KMS-11 (cell line): Measurements from ENCODE around the gene TEF.

Source experiments
- H2AFZ ChIP-seq: fragments of 200-600 bp; sonication (generic); 2 replicates; pipeline ENCODE4 v1.6.1; 2016; ENCODE audit warnings: antibody characterized with exemption, mixed run types, low read depth
- H3K27ac ChIP-seq: fragments of 200-600 bp; sonication (generic); 2 replicates; pipeline ENCODE4 v1.6.1; 2016; ENCODE audit warnings: mild to moderate bottlenecking, mixed run types
- H3K27me3 ChIP-seq: fragments of 200-600 bp; sonication (generic); 2 replicates; pipeline ENCODE4 v1.6.1; 2017; ENCODE audit warnings: mild to moderate bottlenecking, low read depth, mixed run types, moderate library complexity; ENCODE audit not compliant: insufficient read depth
- H3K36me3 ChIP-seq: fragments of 200-600 bp; sonication (generic); 2 replicates; pipeline ENCODE4 v1.6.1; 2017; ENCODE audit warnings: mild to moderate bottlenecking, mixed run types; ENCODE audit not compliant: insufficient read depth
- H3K4me1 ChIP-seq: fragments of 200-600 bp; sonication (generic); 2 replicates; pipeline ENCODE4 v1.6.1; 2016; ENCODE audit warnings: mild to moderate bottlenecking, low read depth, mixed run types; ENCODE audit not compliant: poor library complexity, severe bottlenecking
- H3K4me2 ChIP-seq: fragments of 200-600 bp; sonication (generic); 2 replicates; pipeline ENCODE4 v1.7.0; 2016; ENCODE audit warnings: mild to moderate bottlenecking, mixed run types
- H3K4me3 ChIP-seq: fragments of 200-600 bp; sonication (generic); IDR thresholded peaks from 2 replicates; pipeline ENCODE4 v1.6.1; 2017; ENCODE audit warnings: low read depth, low read length, mixed read lengths; ENCODE audit not compliant: insufficient read depth
- H3K79me2 ChIP-seq: fragments of 200-600 bp; sonication (generic); 2 replicates; pipeline ENCODE4 v1.6.1; 2016; ENCODE audit warnings: low read depth, mixed run types; ENCODE audit not compliant: insufficient read depth
- H3K9ac ChIP-seq: fragments of 200-600 bp; sonication (generic); 2 replicates; pipeline ENCODE4 v1.6.1; 2016; ENCODE audit warnings: mild to moderate bottlenecking, mixed run types
- H4K20me1 ChIP-seq: fragments of 200-600 bp; sonication (generic); 2 replicates; pipeline ENCODE4 v1.6.1; 2016; ENCODE audit warnings: mild to moderate bottlenecking, mixed run types; ENCODE audit not compliant: insufficient read depth
- TF ChIP-seq, protein P1 (sequence below): fragments of 200-600 bp; sonication (generic); conservative IDR thresholded peaks from 2 replicates; pipeline ENCODE4 v1.6.1; 2017; ENCODE audit warnings: low read depth, mild to moderate bottlenecking, antibody characterized with exemption, low read length, moderate library complexity, mixed read lengths

The TEF gene

DNA sequence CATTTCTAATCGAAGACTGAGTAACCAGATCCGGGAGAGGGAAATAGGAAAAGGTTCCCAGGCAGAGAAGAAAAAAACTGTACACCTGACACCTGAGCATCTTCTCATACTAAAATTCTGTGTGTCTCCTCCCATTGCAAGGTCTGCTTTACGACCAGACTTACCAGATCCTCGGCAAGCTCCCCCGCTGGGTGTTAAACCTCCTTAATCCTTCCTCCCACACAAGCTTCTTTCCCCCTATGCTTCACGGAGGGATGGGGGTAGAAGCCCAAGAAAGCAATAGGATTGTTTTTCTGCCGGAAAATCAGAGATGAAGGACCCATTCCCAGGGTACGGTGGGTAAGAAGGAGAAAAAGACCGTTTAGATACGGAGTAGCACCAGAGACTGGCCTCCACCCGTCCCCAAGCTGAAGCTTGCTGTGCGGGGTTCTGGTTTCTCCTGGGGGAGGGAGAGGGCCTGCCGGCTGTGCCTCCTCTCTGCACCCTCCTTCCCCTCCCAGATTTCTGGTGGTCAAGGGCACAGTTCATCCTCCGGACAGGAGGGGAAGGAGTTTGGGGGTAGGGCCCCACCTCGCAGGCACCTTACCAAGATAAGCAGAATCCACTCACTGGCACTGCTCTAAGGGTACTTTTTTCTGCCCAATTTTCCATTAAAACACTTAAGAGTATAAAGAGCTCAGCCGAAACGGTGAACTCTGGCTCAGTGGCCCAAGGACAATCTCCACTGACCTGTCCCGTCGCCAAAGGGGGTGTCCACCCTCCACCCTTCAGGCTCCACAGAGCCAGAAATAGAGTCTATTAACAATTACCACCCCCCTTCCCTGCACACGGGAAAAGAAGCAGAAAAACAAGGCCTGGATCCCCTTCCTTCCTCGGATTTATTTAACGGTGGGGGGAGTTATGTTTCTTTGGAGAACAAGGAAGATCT is 63.7 kb downstream of the TEF start:
- Histone ChIP-seq H2AFZ (no peak overlapping the region; the same call in 1 of the 2 replicates), H3K27ac (peak overlapping the region; percentile 97), H3K36me3 (no peaks in the 10 kb centered on the region), H3K4me2 (peak overlapping the region; percentile 90), H3K4me3 (peak overlapping the region; percentile 44), H3K9ac (peak overlapping the region; percentile 99), H4K20me1 (no peaks in the 10 kb centered on the region; the same call in 1 of the 2 replicates), H3K27me3 (no peaks in the 10 kb centered on the region), H3K79me2 (peaks cover 69% of the 10 kb centered on the region), H3K4me1 (peaks cover 41% of the 10 kb centered on the region)
- TF ChIP-seq, protein P1, sequence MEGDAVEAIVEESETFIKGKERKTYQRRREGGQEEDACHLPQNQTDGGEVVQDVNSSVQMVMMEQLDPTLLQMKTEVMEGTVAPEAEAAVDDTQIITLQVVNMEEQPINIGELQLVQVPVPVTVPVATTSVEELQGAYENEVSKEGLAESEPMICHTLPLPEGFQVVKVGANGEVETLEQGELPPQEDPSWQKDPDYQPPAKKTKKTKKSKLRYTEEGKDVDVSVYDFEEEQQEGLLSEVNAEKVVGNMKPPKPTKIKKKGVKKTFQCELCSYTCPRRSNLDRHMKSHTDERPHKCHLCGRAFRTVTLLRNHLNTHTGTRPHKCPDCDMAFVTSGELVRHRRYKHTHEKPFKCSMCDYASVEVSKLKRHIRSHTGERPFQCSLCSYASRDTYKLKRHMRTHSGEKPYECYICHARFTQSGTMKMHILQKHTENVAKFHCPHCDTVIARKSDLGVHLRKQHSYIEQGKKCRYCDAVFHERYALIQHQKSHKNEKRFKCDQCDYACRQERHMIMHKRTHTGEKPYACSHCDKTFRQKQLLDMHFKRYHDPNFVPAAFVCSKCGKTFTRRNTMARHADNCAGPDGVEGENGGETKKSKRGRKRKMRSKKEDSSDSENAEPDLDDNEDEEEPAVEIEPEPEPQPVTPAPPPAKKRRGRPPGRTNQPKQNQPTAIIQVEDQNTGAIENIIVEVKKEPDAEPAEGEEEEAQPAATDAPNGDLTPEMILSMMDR: no peak

DNA sequence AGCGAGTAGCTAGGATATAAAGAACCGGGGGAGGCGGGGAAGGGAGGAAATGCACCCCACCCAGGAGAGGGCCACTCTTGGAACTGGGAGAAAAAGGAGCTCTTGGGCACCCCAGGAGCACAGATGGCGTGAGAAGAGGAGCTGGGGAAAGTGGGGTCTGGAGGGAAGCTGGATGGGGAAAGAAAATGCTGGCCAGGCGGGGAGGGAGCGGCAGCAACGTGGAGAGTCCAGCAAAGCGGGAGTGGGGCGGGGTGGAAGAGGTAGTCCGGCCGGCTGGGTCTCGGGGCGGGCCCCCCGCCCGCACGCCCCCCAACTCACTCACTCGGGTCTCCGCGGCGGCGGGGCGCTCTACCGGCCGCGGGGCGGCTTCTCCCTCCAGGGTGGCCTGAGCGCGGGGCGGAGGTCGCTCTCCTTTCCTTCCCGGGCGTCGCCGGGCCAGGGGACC is 64.3 kb downstream of the TEF start:
- H3K79me2 ChIP-seq: peaks cover 63% of the 10 kb centered on the region
- H2AFZ ChIP-seq: peak overlapping the region; percentile 59; the same call in 1 of the 2 replicates
- TF ChIP-seq, protein P1: no peak
- H3K4me1 ChIP-seq: peaks cover 36% of the 10 kb centered on the region
- H3K4me2 ChIP-seq: peak overlapping the region; percentile 90
- no peaks in the 10 kb centered on the region; the same call in 1 of the 2 replicates for H4K20me1 ChIP-seq
- peak overlapping the region; percentile 99 for H3K9ac ChIP-seq
- H3K4me3 ChIP-seq: no peak overlapping the region
- no peaks in the 10 kb centered on the region for H3K27me3 ChIP-seq
- H3K27ac ChIP-seq: peak overlapping the region; percentile 97
- H3K36me3 ChIP-seq: no peaks in the 10 kb centered on the region

DNA sequence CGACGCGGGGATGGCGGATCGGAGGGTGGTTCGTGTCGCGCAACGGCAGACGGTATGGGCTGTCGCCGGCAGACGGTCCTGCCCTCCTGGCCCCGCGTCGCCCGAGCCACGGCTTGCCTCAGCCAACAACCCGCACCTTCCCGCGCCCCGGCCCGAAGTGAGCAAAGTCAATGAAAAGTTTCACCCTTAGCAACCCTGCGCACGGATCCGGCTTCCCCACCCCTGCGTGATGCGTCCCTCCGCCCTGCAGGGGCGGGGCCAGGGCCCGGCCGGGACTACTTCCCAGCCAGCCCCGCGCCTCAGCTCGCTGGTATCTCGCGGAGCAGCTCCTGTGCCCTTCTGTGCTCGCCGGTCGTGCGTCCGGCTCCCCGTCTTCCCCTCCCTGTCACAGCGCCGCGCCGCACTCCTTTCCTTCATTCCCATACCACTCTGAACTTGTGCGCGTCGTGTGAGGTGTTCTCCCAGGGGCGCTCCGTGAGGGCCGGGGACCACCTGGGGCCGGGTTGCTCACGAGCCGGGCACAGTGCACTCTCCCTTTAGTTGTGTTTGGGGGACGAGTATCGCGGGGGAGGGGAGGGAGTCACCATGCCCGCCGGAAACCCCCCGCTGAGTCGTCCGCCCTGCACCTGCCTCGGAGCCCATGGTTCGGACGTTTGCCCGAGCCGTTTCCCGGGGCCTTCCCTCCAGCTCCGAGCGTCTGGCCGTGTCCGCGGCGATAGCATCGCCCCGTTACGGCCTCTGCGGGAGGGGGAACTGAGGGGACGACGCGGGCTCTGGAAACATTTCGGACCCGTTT is 65.1 kb downstream of the TEF start, which contains the start of gene TOB2:
TSS of gene TOB2 (minus strand) at position 163 of the 796 bp plus-strand sequence. CDS start 9,456 bp downstream, outside the sequence.
- Histone ChIP-seq H3K36me3 (no peaks in the 10 kb centered on the region), H3K27me3 (no peaks in the 10 kb centered on the region), H3K79me2 (peaks cover 55% of the 10 kb centered on the region), H2AFZ (peak within 1 kb of the TSS; percentile 59), H3K4me2 (peak within 1 kb of the TSS; percentile 90), H3K9ac (peak within 1 kb of the TSS; percentile 99), H3K4me1 (peaks cover 29% of the 10 kb centered on the region), H4K20me1 (no peaks in the 10 kb centered on the region; the same call in 1 of the 2 replicates), H3K4me3 (no peak within 1 kb of the TSS), H3K27ac (peak within 1 kb of the TSS; percentile 97)
- TF ChIP-seq, protein P1: no peak

DNA sequence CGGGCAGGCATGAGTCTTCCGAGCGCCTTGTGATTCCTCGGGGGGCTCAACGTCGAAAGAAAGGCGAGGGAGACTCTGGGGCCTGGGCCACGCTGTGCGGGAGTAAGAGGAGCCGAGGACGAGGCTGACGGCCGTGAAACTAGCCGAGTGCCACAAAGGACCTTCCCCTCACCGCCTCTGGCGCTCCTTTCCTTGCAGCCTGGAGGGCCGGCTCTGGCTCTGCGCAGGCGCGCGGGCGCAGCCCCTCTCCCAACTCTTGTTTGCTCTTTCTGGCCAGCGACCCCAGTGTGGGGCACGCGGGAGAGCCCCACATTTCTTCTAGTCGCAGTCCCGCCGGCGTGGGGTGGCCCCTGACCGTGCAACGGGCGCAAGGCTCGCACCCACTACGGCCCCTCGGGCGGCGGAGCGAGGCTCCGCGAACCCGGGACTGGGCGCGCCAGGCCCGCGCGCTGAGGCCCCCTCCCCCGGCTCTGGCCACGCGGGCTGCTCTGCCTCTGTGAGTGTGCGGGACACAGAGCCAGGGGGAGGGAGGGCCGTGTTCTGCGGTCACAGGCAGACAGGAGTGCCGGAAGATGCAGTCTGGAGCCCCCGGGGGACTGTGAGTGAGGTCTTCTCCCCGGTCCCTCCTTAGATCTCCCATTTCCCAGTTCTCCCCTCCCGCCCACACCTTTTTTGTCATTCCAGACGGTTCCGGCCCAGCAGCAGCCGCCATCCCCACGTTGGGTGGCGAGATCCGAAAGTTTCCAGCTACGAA is 65.9 kb downstream of the TEF start:
- H3K4me3 ChIP-seq: no peak overlapping the region
- peak overlapping the region; percentile 99 for H3K9ac ChIP-seq
- no peaks in the 10 kb centered on the region for H3K36me3 ChIP-seq
- peak overlapping the region; percentile 59 for H2AFZ ChIP-seq
- peak overlapping the region; percentile 97 for H3K27ac ChIP-seq
- no peaks in the 10 kb centered on the region for H3K27me3 ChIP-seq
- peaks cover 47% of the 10 kb centered on the region for H3K79me2 ChIP-seq
- no peaks in the 10 kb centered on the region; the same call in 1 of the 2 replicates for H4K20me1 ChIP-seq
- H3K4me1 ChIP-seq: peaks cover 21% of the 10 kb centered on the region
- TF ChIP-seq, protein P1: no peak
- peak overlapping the region; percentile 90 for H3K4me2 ChIP-seq
